Panc1 (cell line): ENCODE results near the gene ANKRD13C. TPM values are rescaled to one million over a fixed set of nuclear protein-coding genes. Genes with fewer than 3 reads are reported as not detected.

Experiments
- ATAC-seq: fragments of 200-7000 bp; cut with Tn5 transposase; 2 replicates; pipeline ENCODE4 v1.9.1; 2020; ENCODE audit warnings: mild to moderate bottlenecking, moderate library complexity
- BruUV-seq: library from RNA; stranded (reverse); fragments of 400-500 nt; replicated peaks from 2 replicates; lab custom pipeline; 2021; lab: Mats Ljungman, UMichigan
- CTCF ChIA-PET: fragments of 300-600 bp; sonication (Branson Sonifier 250); formaldehyde crosslinking; loops from one replicate; lab custom pipeline; 2022; ENCODE audit warnings: antibody characterized with exemption; lab: Charles Lee
- POLR2A ChIA-PET: fragments of 300-600 bp; sonication (Branson Sonifier 250); formaldehyde crosslinking; loops from one replicate; lab custom pipeline; 2022; ENCODE audit warnings: antibody characterized with exemption; lab: Charles Lee
- DNase-seq: peaks from one replicate; pipeline ENCODE4 v3.0.0-alpha.2; 2010; ENCODE audit warnings: low read depth, low spot score
- H3K27ac ChIP-seq: 2 replicates; pipeline ENCODE4 v1.5.1; 2011; ENCODE audit warnings: mild to moderate bottlenecking, low read length, inconsistent platforms
- H3K27me3 ChIP-seq: fragments of 200-500 bp; sonication (Bioruptor generic); 2 replicates; pipeline ENCODE4 v1.6.0; 2014; ENCODE audit warnings: low read length, inconsistent platforms; ENCODE audit not compliant: control insufficient read depth, insufficient read depth
- H3K36me3 ChIP-seq: fragments of 200-500 bp; sonication (Bioruptor generic); 2 replicates; pipeline ENCODE4 v1.5.1; 2014; ENCODE audit warnings: inconsistent platforms, mild to moderate bottlenecking, low read length, moderate library complexity; ENCODE audit not compliant: control insufficient read depth, insufficient read depth
- H3K4me1 ChIP-seq: 2 replicates; pipeline ENCODE4 v1.5.1; 2011; ENCODE audit warnings: inconsistent platforms, mild to moderate bottlenecking, low read length, moderate library complexity; ENCODE audit not compliant: control insufficient read depth, insufficient read depth
- H3K4me3 ChIP-seq, 2 experiments: 2 replicates each; pipeline ENCODE4 v1.5.1; 2011 to 2012; ENCODE audit warnings: low read depth in 2 of 2, low read length in 2 of 2, mild to moderate bottlenecking in 2 of 2, inconsistent platforms in 1 of 2, moderate library complexity in 1 of 2
- H3K9me3 ChIP-seq: fragments of 200-500 bp; sonication (Bioruptor generic); 2 replicates; pipeline ENCODE4 v1.5.1; 2014; ENCODE audit warnings: low read depth, mild to moderate bottlenecking, inconsistent platforms, low read length, moderate library complexity; ENCODE audit not compliant: control insufficient read depth, insufficient read depth
- POLR2AphosphoS5 ChIP-seq: IDR thresholded peaks from 2 replicates; pipeline ENCODE4 v1.6.1; 2012; ENCODE audit warnings: mild to moderate bottlenecking, low read depth, low read length, moderate library complexity
- REST ChIP-seq, 2 experiments: IDR thresholded peaks; 2 replicates each; pipeline ENCODE4 v1.6.1; 2011 to 2012; ENCODE audit warnings: low read depth in 2 of 2, control low read depth in 1 of 2, low read length in 1 of 2, mild to moderate bottlenecking in 1 of 2, moderate library complexity in 1 of 2; ENCODE audit not compliant: insufficient read depth in 1 of 2
- SIN3A ChIP-seq: IDR thresholded peaks from 2 replicates; pipeline ENCODE4 v1.6.1; 2012; ENCODE audit warnings: low read depth, mild to moderate bottlenecking, low read length, moderate library complexity, borderline replicate concordance; ENCODE audit not compliant: insufficient read depth
- TCF7L2 ChIP-seq: IDR thresholded peaks from 2 replicates; pipeline ENCODE4 v1.6.1; 2011; ENCODE audit warnings: mild to moderate bottlenecking, low read depth, low read length, inconsistent platforms
- in situ Hi-C: cut with HindIII; loops from 2 replicates; pipeline ENCODE4 v1.10.0; 2016; ENCODE audit warnings: low sequenced_read_pairs, low pct_unique_long_range_greater_than_20kb
- intact Hi-C: fragments of 100-400 bp; cut with micrococcal nuclease; formaldehyde crosslinking; loops from one replicate; pipeline ENCODE4 v1.10.0; 2022; ENCODE audit not compliant: unreplicated experiment
- total RNA-seq: library from RNA; stranded (reverse); gene quantifications from one replicate; pipeline ENCODE4 v1.2.1, GENCODE V29; 2021; ENCODE audit not compliant: unreplicated experiment
- TF ChIP-seq, protein P1 (sequence below): fragments of 450-650 bp; IDR thresholded peaks from 2 replicates; pipeline ENCODE4 v1.5.1; 2017; ENCODE audit warnings: mild to moderate bottlenecking

The ANKRD13C gene
- total RNA-seq, 1 experiment from 2014 or later, result 20.7 TPM

DNA sequence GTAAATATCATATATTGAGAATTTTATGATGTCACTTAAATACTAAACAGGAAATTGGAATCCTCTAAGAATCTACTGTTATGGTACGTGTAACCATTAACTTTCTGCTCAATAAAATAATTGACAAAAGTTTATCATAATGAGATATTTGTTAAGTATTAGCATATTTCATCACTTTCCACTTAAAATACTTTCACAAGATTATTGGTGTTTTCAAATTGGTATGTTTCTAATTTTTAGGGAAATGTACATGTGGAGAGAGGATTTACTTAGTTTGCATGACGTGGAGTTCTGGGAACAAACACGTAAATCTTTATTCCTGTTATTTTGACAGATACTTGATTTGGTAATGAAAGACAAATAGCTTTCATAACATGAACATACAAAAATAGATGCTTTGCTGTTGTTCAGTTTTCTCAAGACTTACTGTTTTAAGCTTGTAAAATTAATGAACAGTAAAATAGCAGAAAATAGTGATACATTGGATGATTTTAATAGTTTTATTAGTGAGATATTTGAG, 131.7 kb downstream of the ANKRD13C start:
- in situ Hi-C loops (no loop called here), intact Hi-C loops (no loop called here)
- ATAC-seq (no peak), DNase-seq (no peak)
- peak overlapping the region; percentile 64 to 94; a peak in 3 of 4 replicates for H3K4me3 ChIP-seq
- H3K27ac ChIP-seq, result peak overlapping the region; percentile 98; the same call in 1 of the 2 replicates
- BruUV-seq, result no TSS peak
- H3K9me3 ChIP-seq, result no peaks in the 10 kb centered on the region
- POLR2A ChIA-PET, result no interaction called here
- H3K27me3 ChIP-seq, result no peaks in the 10 kb centered on the region
- CTCF ChIA-PET, result no interaction called here
- peaks cover 40% of the 10 kb centered on the region for H3K36me3 ChIP-seq
- peaks cover 46% of the 10 kb centered on the region for H3K4me1 ChIP-seq
- TF ChIP-seq TCF7L2 (no peak), REST (IDR thresholded peaks at IDR 0.05; ENCODE audit: insufficient read depth in 1 of 2, low read depth in 2 of 2, low read length in 1 of 2) (no peak), SIN3A (no peak), POLR2AphosphoS5 (no peak)
- TF ChIP-seq, protein P1, sequence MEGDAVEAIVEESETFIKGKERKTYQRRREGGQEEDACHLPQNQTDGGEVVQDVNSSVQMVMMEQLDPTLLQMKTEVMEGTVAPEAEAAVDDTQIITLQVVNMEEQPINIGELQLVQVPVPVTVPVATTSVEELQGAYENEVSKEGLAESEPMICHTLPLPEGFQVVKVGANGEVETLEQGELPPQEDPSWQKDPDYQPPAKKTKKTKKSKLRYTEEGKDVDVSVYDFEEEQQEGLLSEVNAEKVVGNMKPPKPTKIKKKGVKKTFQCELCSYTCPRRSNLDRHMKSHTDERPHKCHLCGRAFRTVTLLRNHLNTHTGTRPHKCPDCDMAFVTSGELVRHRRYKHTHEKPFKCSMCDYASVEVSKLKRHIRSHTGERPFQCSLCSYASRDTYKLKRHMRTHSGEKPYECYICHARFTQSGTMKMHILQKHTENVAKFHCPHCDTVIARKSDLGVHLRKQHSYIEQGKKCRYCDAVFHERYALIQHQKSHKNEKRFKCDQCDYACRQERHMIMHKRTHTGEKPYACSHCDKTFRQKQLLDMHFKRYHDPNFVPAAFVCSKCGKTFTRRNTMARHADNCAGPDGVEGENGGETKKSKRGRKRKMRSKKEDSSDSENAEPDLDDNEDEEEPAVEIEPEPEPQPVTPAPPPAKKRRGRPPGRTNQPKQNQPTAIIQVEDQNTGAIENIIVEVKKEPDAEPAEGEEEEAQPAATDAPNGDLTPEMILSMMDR, result no peak

DNA sequence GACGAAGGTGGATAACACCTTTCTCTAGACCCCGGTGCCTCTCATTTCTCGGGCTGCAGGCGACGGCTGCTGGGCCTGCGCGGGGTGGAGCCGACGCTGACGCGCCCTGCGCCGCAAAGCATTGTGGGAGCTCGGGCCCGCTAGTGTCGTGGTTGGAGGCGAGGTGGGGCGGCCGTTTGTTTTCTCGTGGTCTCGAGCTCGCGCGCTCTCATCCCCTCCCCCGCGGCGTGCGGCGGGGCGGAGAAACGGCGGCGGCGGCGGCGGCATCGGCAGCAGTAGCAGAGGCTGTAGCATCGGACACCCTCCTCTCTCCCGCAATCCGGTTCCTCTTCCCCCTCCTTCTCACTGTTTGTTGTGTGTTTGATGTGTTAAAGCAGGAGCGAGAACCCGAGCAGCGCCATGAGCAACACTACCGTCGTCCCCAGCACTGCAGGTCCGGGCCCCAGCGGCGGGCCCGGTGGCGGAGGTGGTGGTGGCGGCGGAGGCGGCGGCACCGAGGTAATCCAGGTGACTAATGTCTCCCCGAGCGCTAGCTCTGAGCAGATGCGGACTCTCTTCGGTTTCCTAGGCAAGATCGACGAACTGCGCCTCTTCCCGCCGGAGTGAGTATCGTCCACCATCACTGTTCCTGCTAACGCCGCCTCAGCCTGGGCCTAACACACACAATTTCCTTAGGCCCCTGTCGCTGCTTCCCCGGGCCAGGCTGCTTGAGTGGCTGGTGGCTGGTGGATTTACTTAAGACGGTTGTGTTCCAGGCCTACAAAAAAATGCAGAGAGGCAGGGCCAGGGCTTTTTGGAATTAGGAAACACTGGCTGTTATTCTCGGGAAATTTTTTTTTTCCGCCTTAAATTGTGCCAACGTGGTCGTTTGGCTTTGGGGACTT, 133.0 kb downstream of the ANKRD13C start, which contains the start of gene SRSF11:
Gene SRSF11, plus strand, starts transcription at position 143 of the 884 bp plus-strand sequence. Its CDS starts 257 bp downstream, at position 400.
- ATAC-seq, result peak; percentile 99
- intact Hi-C loops, result no loop called here

More for the DNA sequence above, 133.0 kb downstream of the ANKRD13C start, which contains the start of gene SRSF11:
- Histone ChIP-seq H3K36me3 (peaks cover 33% of the 10 kb centered on the region), H3K27ac (peak within 1 kb of the TSS; percentile 98), H3K9me3 (no peaks in the 10 kb centered on the region), H3K4me1 (peaks cover 33% of the 10 kb centered on the region), H3K4me3 (peak within 1 kb of the TSS; percentile 64 to 94), H3K27me3 (no peaks in the 10 kb centered on the region)
- ChIA-PET CTCF (no interaction called here), POLR2A (interaction anchor here (0.6 to 0.7 kb wide), 4 partner anchors 10 to 156 kb away, joined by 3 to 4 read pairs (median 3); no protein-coding TSS in a partner anchor)
- in situ Hi-C loops, result no loop called here
- TF ChIP-seq TCF7L2 (peak; percentile 5; the same call in 1 of the 2 replicates), SIN3A (peak; percentile 76; the same call in 1 of the 2 replicates), REST (IDR thresholded peaks at IDR 0.05; ENCODE audit: insufficient read depth in 1 of 2, low read depth in 2 of 2, low read length in 1 of 2) (0 out of 4 replicates have a peak, but pooled peaks of 1 of the 2 experiments have one; percentile 12), POLR2AphosphoS5 (peak; percentile 93)
- TF ChIP-seq, protein P1, result no peak
- BruUV-seq, result no TSS peak
- DNase-seq, result peak; percentile 76
